Upper lobe of right lung (tissue), 1 donor: Measurements from ENCODE around the gene GRIN2B. TPM values are rescaled to one million over a fixed set of nuclear protein-coding genes. Genes with fewer than 3 reads are reported as not detected.

Experiments used
- ATAC-seq: fragments of 200-7000 bp; cut with Tn5 transposase; one replicate; pipeline ENCODE4 v1.9.1; 2020; ENCODE audit warnings: mild to moderate bottlenecking, moderate library complexity
- DNase-seq: peaks from one replicate; pipeline ENCODE4 v3.0.0-alpha.2; 2020
- H3K27ac ChIP-seq: fragments of 200-600 bp; one replicate; pipeline ENCODE4 v1.8.0; 2022
- H3K27me3 ChIP-seq: fragments of 200-600 bp; one replicate; pipeline ENCODE4 v1.8.0; 2022; ENCODE audit warnings: mild to moderate bottlenecking
- H3K36me3 ChIP-seq: fragments of 200-600 bp; one replicate; pipeline ENCODE4 v1.8.0; 2022
- H3K4me1 ChIP-seq: fragments of 200-600 bp; one replicate; pipeline ENCODE4 v1.8.0; 2022
- H3K4me3 ChIP-seq: fragments of 200-600 bp; one replicate; pipeline ENCODE4 v1.8.0; 2022; ENCODE audit warnings: mild to moderate bottlenecking
- H3K9me3 ChIP-seq: fragments of 200-600 bp; one replicate; pipeline ENCODE4 v1.8.0; 2022
- CTCF ChIP-seq: fragments of 200-600 bp; IDR thresholded peaks from one replicate; pipeline ENCODE4 v1.8.0; 2022; ENCODE audit warnings: antibody characterized with exemption
- intact Hi-C: fragments of 100-400 bp; cut with DNase I; formaldehyde crosslinking; loops from one replicate; pipeline ENCODE4 v1.11.0; 2022
- total RNA-seq: library from RNA; stranded (reverse); fragmentation: NEBNext Ultra II Directional; extraction: Animal tissue kit (Norgen Biotek cat#: 25700); gene quantifications from one replicate; pipeline ENCODE4 v1.2.1, GENCODE V29; 2021
- donor health status: DM: no; HTN: yes; CAD: no; lungs with severe emphysema.

Gene GRIN2B
- total RNA-seq, 1 donor from 2014 or later: 1.1 TPM

- no peak for TF ChIP-seq CTCF
- intact Hi-C loops: no loop called here
These were observed 26.2 kb upstream of the GRIN2B start for GRCh38 chr12:14007639-14008038.

GRCh38 chr12:13992585-13992984, 11.2 kb upstream of the GRIN2B start:
- no peaks in the 10 kb centered on the region for H3K27me3 ChIP-seq
- intact Hi-C loops: no loop called here
- no peak overlapping the region for H3K4me3 ChIP-seq
- DNase-seq (no peak), ATAC-seq (no peak)
- H3K27ac ChIP-seq: no peak overlapping the region
- no peaks in the 10 kb centered on the region for H3K4me1 ChIP-seq
- no peaks in the 10 kb centered on the region for H3K36me3 ChIP-seq
- no peak for TF ChIP-seq CTCF
- H3K9me3 ChIP-seq: no peaks in the 10 kb centered on the region

More at GRCh38 chr12:14007639-14008038, 26.2 kb upstream of the GRIN2B start:
- peaks cover 3% of the 10 kb centered on the region for H3K9me3 ChIP-seq
- peak overlapping the region; percentile 51 for H3K27ac ChIP-seq
- no peaks in the 10 kb centered on the region for H3K27me3 ChIP-seq
- no peak for DNase-seq
- no peak overlapping the region for H3K4me3 ChIP-seq
- peak; percentile 78 for ATAC-seq
- no peaks in the 10 kb centered on the region for H3K36me3 ChIP-seq
- no peaks in the 10 kb centered on the region for H3K4me1 ChIP-seq

- intact Hi-C loops: no loop called here
- ATAC-seq (no peak), DNase-seq (no peak)
- Histone ChIP-seq H3K27ac (no peak overlapping the region), H3K27me3 (no peaks in the 10 kb centered on the region), H3K4me1 (no peaks in the 10 kb centered on the region), H3K36me3 (no peaks in the 10 kb centered on the region), H3K9me3 (no peaks in the 10 kb centered on the region), H3K4me3 (no peak overlapping the region)
- no peak for TF ChIP-seq CTCF
These were observed 10.7 kb upstream of the GRIN2B start for GRCh38 chr12:13992106-13992505.

DNA sequence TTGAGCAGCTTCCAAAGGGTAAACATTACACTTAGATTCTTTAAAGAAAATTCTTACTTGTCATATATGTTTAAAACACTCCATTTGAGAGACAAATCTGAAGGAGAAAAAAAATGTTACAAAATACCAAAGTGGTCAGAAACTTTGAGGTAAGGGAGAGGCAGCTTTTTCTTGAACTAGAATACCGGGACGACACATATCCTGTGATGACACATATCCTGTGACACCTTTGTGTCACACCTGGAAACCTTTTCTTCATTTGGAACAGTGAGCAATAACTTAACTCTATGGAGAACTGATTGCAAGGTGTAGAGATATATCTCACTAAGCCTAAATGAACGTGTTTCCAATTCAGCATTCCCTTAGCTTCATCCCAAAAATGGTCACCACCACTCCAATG, 4.6 kb upstream of the GRIN2B start:
- no peak for DNase-seq
- Histone ChIP-seq H3K27me3 (peaks cover 37% of the 10 kb centered on the region), H3K9me3 (no peaks in the 10 kb centered on the region), H3K4me1 (no peaks in the 10 kb centered on the region), H3K36me3 (no peaks in the 10 kb centered on the region), H3K4me3 (no peak overlapping the region), H3K27ac (no peak overlapping the region)
- no peak for TF ChIP-seq CTCF
- intact Hi-C loops: no loop called here
- no peak for ATAC-seq

- Histone ChIP-seq H3K9me3 (no peaks in the 10 kb centered on the region), H3K36me3 (no peaks in the 10 kb centered on the region), H3K4me3 (no peak overlapping the region), H3K4me1 (no peaks in the 10 kb centered on the region), H3K27ac (no peak overlapping the region), H3K27me3 (peaks cover 61% of the 10 kb centered on the region)
- peak; percentile 31 for TF ChIP-seq CTCF
- no peak for DNase-seq
- intact Hi-C loops: no loop called here
- no peak for ATAC-seq
These were observed 588 bp upstream of the GRIN2B start for GRCh38 chr12:13981990-13982389.
